HCT116 (cell line): ENCODE measurements around the gene ESAM.

ENCODE experiments used
- FOSL1 ChIP-seq: IDR thresholded peaks from 2 replicates; pipeline ENCODE4 v1.6.1; 2012; ENCODE audit warnings: low read depth
- POLR2A ChIP-seq: IDR thresholded peaks from 2 replicates; pipeline ENCODE4 v1.7.0; 2011; ENCODE audit warnings: borderline replicate concordance; ENCODE audit not compliant: insufficient read depth, insufficient read length; ENCODE audit errors: extremely low read depth
- RAD21 ChIP-seq: IDR thresholded peaks from 2 replicates; pipeline ENCODE4 v1.6.1; 2012; ENCODE audit warnings: low read depth, mild to moderate bottlenecking
- ZNF274 ChIP-seq: fragments of 200-500 bp; sonication (Bioruptor generic); IDR thresholded peaks from 2 replicates; pipeline ENCODE4 v1.6.1; 2014; ENCODE audit warnings: mild to moderate bottlenecking, low read depth, low read length, inconsistent platforms
- TF ChIP-seq, protein P1 (sequence below), 3 experiments: fragments of 200-600 bp in 1 of 3; sonication (generic) in 1 of 3; IDR thresholded peaks in 2 of 3; conservative IDR thresholded peaks in 1 of 3; 2 replicates each; pipeline ENCODE4 v1.5.1; 2012 to 2017; ENCODE audit warnings: low read depth in 2 of 3, low read length in 2 of 3, antibody characterized with exemption in 1 of 3, borderline replicate concordance in 1 of 3, control low read depth in 1 of 3, mild to moderate bottlenecking in 1 of 3, mixed read lengths in 1 of 3, mixed run types in 1 of 3, moderate library complexity in 1 of 3; ENCODE audit not compliant: insufficient read depth in 1 of 3

DNA sequence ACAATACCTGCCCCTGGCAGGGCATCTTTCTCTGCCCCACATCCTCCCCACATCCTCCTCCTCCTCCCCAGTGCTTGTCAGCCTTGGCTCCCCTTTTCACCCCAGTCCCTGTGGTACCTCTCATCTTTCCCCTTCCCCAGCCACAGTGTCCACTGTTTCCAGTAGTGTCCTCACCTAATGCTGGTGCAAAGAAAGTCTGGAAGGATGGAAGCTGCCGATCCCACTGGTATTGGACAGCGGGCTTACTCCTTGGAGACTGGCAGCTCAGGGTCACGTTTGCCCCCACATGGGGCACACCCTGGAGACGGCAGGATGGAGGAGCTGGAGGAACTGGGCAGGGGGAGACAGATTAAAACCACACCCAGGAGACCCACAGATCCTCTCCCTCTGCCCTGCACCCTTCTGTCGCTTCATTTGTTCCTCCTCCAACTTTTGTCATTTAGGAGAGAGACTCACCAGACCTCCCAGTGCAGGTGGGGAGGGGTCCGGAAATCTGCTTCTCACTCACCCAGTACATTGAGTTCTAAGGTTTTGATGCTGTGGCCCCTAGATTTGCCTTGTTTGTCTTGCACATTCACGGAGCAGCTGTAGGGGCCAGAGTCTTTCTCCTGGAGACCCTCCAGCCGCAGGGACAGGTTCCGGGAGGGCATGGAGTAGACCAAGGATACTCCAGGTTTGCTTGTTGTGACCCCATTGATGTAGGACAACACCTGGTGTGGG is 5.9 kb downstream of the ESAM start:
- TF ChIP-seq, protein P1, sequence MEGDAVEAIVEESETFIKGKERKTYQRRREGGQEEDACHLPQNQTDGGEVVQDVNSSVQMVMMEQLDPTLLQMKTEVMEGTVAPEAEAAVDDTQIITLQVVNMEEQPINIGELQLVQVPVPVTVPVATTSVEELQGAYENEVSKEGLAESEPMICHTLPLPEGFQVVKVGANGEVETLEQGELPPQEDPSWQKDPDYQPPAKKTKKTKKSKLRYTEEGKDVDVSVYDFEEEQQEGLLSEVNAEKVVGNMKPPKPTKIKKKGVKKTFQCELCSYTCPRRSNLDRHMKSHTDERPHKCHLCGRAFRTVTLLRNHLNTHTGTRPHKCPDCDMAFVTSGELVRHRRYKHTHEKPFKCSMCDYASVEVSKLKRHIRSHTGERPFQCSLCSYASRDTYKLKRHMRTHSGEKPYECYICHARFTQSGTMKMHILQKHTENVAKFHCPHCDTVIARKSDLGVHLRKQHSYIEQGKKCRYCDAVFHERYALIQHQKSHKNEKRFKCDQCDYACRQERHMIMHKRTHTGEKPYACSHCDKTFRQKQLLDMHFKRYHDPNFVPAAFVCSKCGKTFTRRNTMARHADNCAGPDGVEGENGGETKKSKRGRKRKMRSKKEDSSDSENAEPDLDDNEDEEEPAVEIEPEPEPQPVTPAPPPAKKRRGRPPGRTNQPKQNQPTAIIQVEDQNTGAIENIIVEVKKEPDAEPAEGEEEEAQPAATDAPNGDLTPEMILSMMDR (IDR thresholded peaks at IDR 0.05 in 2 of 3, conservative IDR thresholded peaks at IDR 0.05 in 1 of 3; ENCODE audit: borderline replicate concordance in 1 of 3, insufficient read depth in 1 of 3, low read depth in 2 of 3, low read length in 2 of 3), result no peak
- TF ChIP-seq RAD21 (no peak), POLR2A (no peak), ZNF274 (no peak), FOSL1 (no peak)
